Measurements from ENCODE around the gene VASH1.
A peak's percentile ranks its signal among the peaks of the same experiment; 100 is the strongest.

The VASH1 gene

DNA sequence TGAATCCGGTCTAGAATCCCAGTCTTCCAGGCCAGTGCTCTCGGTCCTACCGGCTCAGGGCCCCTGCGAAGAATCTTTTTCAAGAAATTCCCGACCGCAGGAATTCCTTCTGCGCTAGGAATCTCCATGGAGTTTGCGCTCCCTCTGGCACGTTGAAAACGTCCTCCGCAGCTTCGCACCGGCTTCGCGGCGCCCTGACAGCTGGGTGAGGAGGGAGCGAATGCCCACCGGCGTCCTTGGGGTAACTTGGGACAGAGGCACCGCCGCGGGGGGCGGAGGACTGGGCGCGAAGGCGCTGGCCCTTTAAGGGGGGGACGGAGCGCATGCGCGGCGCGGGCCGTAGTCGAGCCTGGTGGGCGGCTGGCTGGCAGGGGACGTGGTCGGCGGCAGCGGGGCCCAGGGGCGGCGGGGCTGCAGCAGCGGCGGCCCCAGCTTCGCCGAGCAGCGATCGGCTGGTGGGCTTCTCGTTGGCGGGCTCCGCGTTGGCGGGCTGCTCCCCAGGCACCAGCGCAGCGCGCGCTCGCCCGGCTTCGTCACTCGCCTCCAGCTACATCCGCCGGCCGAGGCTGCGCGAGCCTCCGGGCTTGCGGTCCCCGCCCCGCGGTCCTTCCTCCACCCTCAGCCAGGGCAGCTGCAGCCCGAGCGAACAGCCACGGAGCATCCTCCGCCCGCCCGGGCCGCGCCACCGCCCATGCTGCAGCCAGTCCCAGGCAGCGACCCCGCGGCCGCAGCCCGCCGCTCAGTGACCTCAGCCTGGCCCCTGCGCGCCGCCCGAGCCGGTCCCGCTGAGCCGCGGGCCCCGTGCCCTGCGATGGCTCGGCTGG lies at the start of gene VASH1:
VASH1 (plus strand) TSS at position 333 of the 824 bp plus-strand sequence. CDS start 1,354 bp downstream, outside the sequence.
- TF ChIP-seq, protein P1, sequence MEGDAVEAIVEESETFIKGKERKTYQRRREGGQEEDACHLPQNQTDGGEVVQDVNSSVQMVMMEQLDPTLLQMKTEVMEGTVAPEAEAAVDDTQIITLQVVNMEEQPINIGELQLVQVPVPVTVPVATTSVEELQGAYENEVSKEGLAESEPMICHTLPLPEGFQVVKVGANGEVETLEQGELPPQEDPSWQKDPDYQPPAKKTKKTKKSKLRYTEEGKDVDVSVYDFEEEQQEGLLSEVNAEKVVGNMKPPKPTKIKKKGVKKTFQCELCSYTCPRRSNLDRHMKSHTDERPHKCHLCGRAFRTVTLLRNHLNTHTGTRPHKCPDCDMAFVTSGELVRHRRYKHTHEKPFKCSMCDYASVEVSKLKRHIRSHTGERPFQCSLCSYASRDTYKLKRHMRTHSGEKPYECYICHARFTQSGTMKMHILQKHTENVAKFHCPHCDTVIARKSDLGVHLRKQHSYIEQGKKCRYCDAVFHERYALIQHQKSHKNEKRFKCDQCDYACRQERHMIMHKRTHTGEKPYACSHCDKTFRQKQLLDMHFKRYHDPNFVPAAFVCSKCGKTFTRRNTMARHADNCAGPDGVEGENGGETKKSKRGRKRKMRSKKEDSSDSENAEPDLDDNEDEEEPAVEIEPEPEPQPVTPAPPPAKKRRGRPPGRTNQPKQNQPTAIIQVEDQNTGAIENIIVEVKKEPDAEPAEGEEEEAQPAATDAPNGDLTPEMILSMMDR (IDR thresholded peaks at IDR 0.05; ENCODE audit: low read depth, low read length) = no peak
- H3K4me3 ChIP-seq (ENCODE audit: low read depth, low read length) = peak within 1 kb of the TSS; percentile 68

DNA sequence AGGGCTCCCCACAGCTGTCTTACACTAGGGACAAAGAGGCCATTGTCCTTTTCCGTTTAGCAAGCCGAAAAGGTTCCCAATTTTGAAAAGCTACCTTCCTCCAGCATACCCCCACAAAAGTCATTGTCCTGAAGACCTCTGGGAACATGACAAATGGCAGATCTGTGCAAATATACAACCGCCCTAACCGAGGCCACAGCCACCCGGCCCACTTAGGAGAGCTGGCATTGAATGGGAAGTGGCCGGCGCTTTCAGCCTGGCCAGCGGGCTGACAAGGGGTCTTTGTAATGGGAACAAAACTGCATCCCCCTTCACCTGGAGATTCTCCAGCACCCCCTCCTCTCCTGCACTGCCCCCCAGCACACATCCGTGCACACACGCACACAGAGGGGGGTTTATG lies 48.1 kb upstream of the VASH1 start:
- TF ChIP-seq, protein P1 (IDR thresholded peaks at IDR 0.05; ENCODE audit: low read depth, low read length) = no peak
- no peak overlapping the region for H3K4me3 ChIP-seq (ENCODE audit: low read depth, low read length)

DNA sequence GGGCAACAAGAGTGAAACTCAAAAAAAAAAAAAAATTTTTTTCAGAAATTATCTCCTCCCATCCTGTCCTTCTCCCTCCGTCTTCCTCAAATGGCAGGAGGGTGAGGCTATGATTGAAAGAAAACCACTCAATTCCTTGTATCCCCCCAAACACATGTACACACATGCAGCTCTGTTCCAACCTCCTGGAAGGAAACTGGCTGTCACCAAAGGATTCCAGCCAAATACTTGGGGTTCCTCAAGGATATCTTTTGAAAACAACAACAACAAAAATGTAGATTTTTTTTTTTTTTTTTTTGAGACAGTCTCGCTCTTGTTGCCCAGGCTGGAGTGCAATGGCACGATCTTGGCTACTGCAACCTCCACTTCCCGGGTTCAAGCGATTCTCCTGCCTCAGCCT lies 46.8 kb upstream of the VASH1 start:
- no peak overlapping the region for H3K4me3 ChIP-seq (ENCODE audit: low read depth, low read length)
- TF ChIP-seq, protein P1 (IDR thresholded peaks at IDR 0.05; ENCODE audit: low read depth, low read length) = no peak

DNA sequence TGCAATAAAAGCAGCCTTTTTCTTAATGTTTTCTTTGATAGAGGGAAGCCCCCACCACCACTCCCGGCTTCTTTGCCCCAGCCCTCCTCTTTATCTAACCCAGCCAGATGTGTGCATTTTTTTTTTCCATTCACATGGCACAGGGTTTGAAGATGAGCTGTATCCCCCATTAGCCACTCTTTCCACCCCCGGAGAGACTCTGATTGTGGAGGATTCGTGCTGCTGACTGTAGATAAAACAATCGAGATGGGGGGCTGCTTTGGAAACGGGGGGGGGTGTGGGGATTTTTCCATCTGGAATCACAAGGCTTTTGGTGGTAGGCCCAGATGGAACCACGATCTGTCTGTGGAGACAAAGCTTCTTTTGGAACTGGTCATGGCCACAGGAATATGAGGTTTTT lies 46.2 kb upstream of the VASH1 start:
- TF ChIP-seq, protein P1 (IDR thresholded peaks at IDR 0.05; ENCODE audit: low read depth, low read length) = no peak
- no peak overlapping the region for H3K4me3 ChIP-seq (ENCODE audit: low read depth, low read length)

DNA sequence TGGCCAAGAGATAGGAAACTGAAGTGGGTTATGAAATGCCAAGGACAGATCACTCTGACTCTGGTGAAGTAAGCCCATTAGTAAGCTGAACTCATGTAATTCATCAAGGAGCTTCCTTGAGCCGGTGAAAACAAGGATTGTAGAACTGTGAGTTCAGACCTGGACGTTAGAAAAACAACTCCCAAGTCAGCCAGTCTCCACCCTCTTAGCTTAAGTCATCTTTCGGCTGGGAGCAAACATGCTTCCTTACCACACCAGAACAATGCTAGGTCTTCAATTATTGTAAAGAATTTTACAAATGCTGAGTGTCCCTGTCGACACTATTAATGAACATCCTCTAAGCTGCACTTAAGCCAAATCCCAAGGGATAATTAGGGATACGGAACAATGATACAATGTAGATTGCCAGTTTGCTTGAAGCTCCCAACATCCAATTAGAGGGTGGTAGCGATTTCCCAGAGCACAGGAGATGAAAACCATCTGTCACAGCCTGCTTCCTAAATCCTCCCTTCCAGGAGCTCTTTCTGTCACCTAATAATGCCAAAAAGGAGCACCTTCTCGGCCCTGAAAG lies 45.7 kb upstream of the VASH1 start:
- H3K4me3 ChIP-seq (ENCODE audit: low read depth, low read length) = no peak overlapping the region

DNA sequence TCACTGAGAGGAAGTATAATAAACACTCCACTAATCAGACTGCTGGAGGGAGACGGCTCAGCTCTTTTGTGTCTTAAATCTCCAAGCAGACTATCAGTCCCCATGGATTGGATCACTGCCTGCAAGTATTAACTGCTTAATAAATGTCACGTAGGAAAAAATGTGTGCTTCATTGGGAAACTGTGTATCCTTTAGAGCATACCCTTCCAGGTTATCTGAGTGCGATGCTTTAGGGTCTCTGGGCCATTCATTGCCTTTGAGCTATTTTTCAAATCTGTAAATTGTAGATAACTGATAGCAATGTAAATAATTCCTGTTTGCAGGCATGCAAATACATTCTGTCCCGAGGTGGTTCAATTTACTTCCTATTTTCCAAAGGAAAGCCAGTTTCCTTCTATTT lies 45.0 kb upstream of the VASH1 start:
- H3K4me3 ChIP-seq (ENCODE audit: low read depth, low read length) = no peak overlapping the region
- TF ChIP-seq, protein P1 (IDR thresholded peaks at IDR 0.05; ENCODE audit: low read depth, low read length) = no peak

More for the DNA sequence above, 45.7 kb upstream of the VASH1 start:
- TF ChIP-seq, protein P1 (IDR thresholded peaks at IDR 0.05; ENCODE audit: low read depth, low read length) = no peak

All from WI38 (cell line).